ENCODE results near the gene IL1RAPL1.

Gene IL1RAPL1

GRCh38 chrX:28701222-28701621 is 114.0 kb downstream of the IL1RAPL1 start:
- Histone ChIP-seq H3K9me2 (replicated peaks; ENCODE audit: insufficient read depth, low read length) (no peaks in the 10 kb centered on the region), H3K9me3 (ENCODE audit: insufficient read depth, low read length) (no peaks in the 10 kb centered on the region), H3K27ac (ENCODE audit: low read depth, low read length) (no peak overlapping the region), H3K36me3 (ENCODE audit: low read length) (no peaks in the 10 kb centered on the region), H4K20me1 (ENCODE audit: low read depth, low read length) (no peaks in the 10 kb centered on the region), H3K4me2 (ENCODE audit: low read depth, low read length, poor library complexity, severe bottlenecking) (no peak overlapping the region), H3K27me3 (ENCODE audit: low read length) (no peaks in the 10 kb centered on the region), H3F3A (ENCODE audit: insufficient read depth) (no peaks in the 10 kb centered on the region), H3K4me3 (ENCODE audit: insufficient read depth, low read length, poor library complexity, severe bottlenecking) (no peak overlapping the region), H3K9ac (ENCODE audit: low read length) (no peak overlapping the region), H2AFZ (ENCODE audit: low read depth, low read length, severe bottlenecking) (no peak overlapping the region), H3K79me2 (ENCODE audit: insufficient read depth, low read length) (no peaks in the 10 kb centered on the region)
- TF ChIP-seq EZH2phosphoT487 (conservative IDR thresholded peaks at IDR 0.05; ENCODE audit: low read length): no peak
- TF ChIP-seq, protein P1, sequence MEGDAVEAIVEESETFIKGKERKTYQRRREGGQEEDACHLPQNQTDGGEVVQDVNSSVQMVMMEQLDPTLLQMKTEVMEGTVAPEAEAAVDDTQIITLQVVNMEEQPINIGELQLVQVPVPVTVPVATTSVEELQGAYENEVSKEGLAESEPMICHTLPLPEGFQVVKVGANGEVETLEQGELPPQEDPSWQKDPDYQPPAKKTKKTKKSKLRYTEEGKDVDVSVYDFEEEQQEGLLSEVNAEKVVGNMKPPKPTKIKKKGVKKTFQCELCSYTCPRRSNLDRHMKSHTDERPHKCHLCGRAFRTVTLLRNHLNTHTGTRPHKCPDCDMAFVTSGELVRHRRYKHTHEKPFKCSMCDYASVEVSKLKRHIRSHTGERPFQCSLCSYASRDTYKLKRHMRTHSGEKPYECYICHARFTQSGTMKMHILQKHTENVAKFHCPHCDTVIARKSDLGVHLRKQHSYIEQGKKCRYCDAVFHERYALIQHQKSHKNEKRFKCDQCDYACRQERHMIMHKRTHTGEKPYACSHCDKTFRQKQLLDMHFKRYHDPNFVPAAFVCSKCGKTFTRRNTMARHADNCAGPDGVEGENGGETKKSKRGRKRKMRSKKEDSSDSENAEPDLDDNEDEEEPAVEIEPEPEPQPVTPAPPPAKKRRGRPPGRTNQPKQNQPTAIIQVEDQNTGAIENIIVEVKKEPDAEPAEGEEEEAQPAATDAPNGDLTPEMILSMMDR (IDR thresholded peaks at IDR 0.05; ENCODE audit: insufficient read depth, low read length, poor library complexity, severe bottlenecking): no peak

- H3K4me3 ChIP-seq (ENCODE audit: insufficient read depth, low read length, poor library complexity, severe bottlenecking): no peak overlapping the region
- no peak for TF ChIP-seq EZH2phosphoT487 (conservative IDR thresholded peaks at IDR 0.05; ENCODE audit: low read length)
- TF ChIP-seq, protein P1 (IDR thresholded peaks at IDR 0.05; ENCODE audit: insufficient read depth, low read length, poor library complexity, severe bottlenecking): no peak
- no peak overlapping the region for H3K9ac ChIP-seq (ENCODE audit: low read length)
- no peaks in the 10 kb centered on the region for H4K20me1 ChIP-seq (ENCODE audit: low read depth, low read length)
- no peak overlapping the region for H3K4me2 ChIP-seq (ENCODE audit: low read depth, low read length, poor library complexity, severe bottlenecking)
- H3K9me2 ChIP-seq (replicated peaks; ENCODE audit: insufficient read depth, low read length): no peaks in the 10 kb centered on the region
- H3K36me3 ChIP-seq (ENCODE audit: low read length): no peaks in the 10 kb centered on the region
- H3K9me3 ChIP-seq (ENCODE audit: insufficient read depth, low read length): no peaks in the 10 kb centered on the region
- H2AFZ ChIP-seq (ENCODE audit: low read depth, low read length, severe bottlenecking): no peak overlapping the region
- H3K27me3 ChIP-seq (ENCODE audit: low read length): no peaks in the 10 kb centered on the region
- no peaks in the 10 kb centered on the region for H3K79me2 ChIP-seq (ENCODE audit: insufficient read depth, low read length)
- H3F3A ChIP-seq (ENCODE audit: insufficient read depth): no peaks in the 10 kb centered on the region
- no peak overlapping the region for H3K27ac ChIP-seq (ENCODE audit: low read depth, low read length)
Measured at GRCh38 chrX:28706964-28707363, 119.7 kb downstream of the IL1RAPL1 start.

GRCh38 chrX:28709421-28709820 is 122.2 kb downstream of the IL1RAPL1 start:
- Histone ChIP-seq H2AFZ (ENCODE audit: low read depth, low read length, severe bottlenecking) (no peak overlapping the region), H3K9ac (ENCODE audit: low read length) (no peak overlapping the region), H3K27ac (ENCODE audit: low read depth, low read length) (no peak overlapping the region), H3K9me3 (ENCODE audit: insufficient read depth, low read length) (no peaks in the 10 kb centered on the region), H4K20me1 (ENCODE audit: low read depth, low read length) (no peaks in the 10 kb centered on the region), H3K4me2 (ENCODE audit: low read depth, low read length, poor library complexity, severe bottlenecking) (no peak overlapping the region), H3F3A (ENCODE audit: insufficient read depth) (no peaks in the 10 kb centered on the region), H3K36me3 (ENCODE audit: low read length) (no peaks in the 10 kb centered on the region), H3K9me2 (replicated peaks; ENCODE audit: insufficient read depth, low read length) (no peaks in the 10 kb centered on the region), H3K27me3 (ENCODE audit: low read length) (no peaks in the 10 kb centered on the region), H3K4me3 (ENCODE audit: insufficient read depth, low read length, poor library complexity, severe bottlenecking) (no peak overlapping the region), H3K79me2 (ENCODE audit: insufficient read depth, low read length) (no peaks in the 10 kb centered on the region)
- TF ChIP-seq EZH2phosphoT487 (conservative IDR thresholded peaks at IDR 0.05; ENCODE audit: low read length): no peak
- TF ChIP-seq, protein P1 (IDR thresholded peaks at IDR 0.05; ENCODE audit: insufficient read depth, low read length, poor library complexity, severe bottlenecking): no peak
